HL-60/S4 treated with phorbol 12-myristate 13-acetate at 8.2 ng/mL for 4 days and 3 days (cell line): ENCODE data around the gene USP40.

Experiments used
- in situ Hi-C: fragments of 300-500 bp; cut with MboI; formaldehyde crosslinking; loops from 2 replicates; pipeline ENCODE4 v1.15.0; 2022; ENCODE audit warnings: low sequenced_read_pairs

Gene USP40

GRCh38 chr2:233433794-233434193 lies 132.8 kb downstream of the USP40 start:
- in situ Hi-C loops = no loop called here

GRCh38 chr2:233433029-233433428 lies 133.6 kb downstream of the USP40 start:
- in situ Hi-C loops = no loop called here

GRCh38 chr2:233430651-233431050 lies 135.9 kb downstream of the USP40 start:
- in situ Hi-C loops = no loop called here

GRCh38 chr2:233430081-233430480 lies 136.5 kb downstream of the USP40 start:
- in situ Hi-C loops = no loop called here

- in situ Hi-C loops = no loop called here
Observed at GRCh38 chr2:233429175-233429897, 137.2 kb downstream of the USP40 start.

- in situ Hi-C loops = no loop called here
Observed at GRCh38 chr2:233428438-233428837, 138.1 kb downstream of the USP40 start.

GRCh38 chr2:233428008-233428407 lies 138.6 kb downstream of the USP40 start:
- in situ Hi-C loops = no loop called here

- in situ Hi-C loops = no loop called here
Observed at GRCh38 chr2:233426619-233427342, 139.8 kb downstream of the USP40 start.
